Neural crest cell (in vitro differentiated cells): ENCODE results near the gene ACTG1. TPM values are rescaled to one million over a fixed set of nuclear protein-coding genes. Genes with fewer than 3 reads are reported as not detected.

Source experiments
- DNase-seq: peaks from one replicate; pipeline ENCODE4 v3.0.0; 2021; ENCODE audit warnings: low read depth, mixed read lengths, low spot score
- H3K27ac Mint-ChIP-seq: one replicate; pipeline ENCODE4 v1.8.0; 2021; ENCODE audit warnings: mild to moderate bottlenecking, mixed read lengths; ENCODE audit not compliant: unreplicated experiment
- H3K27me3 Mint-ChIP-seq: 2 replicates; pipeline ENCODE4 v1.8.0; 2021; ENCODE audit warnings: low read depth, mild to moderate bottlenecking, mixed read lengths
- H3K36me3 Mint-ChIP-seq: 2 replicates; pipeline ENCODE4 v1.8.0; 2021; ENCODE audit warnings: low read depth, mild to moderate bottlenecking, mixed read lengths
- H3K4me1 Mint-ChIP-seq: 2 replicates; pipeline ENCODE4 v1.8.0; 2021; ENCODE audit warnings: mixed read lengths
- H3K4me3 Mint-ChIP-seq: one replicate; pipeline ENCODE4 v1.8.0; 2021; ENCODE audit warnings: mild to moderate bottlenecking, mixed read lengths
- H3K9me3 Mint-ChIP-seq: 2 replicates; pipeline ENCODE4 v1.8.0; 2021; ENCODE audit warnings: mixed read lengths
- CTCF ChIP-seq: fragments of 200-600 bp; sonication (generic); conservative IDR thresholded peaks from 2 replicates; pipeline ENCODE4 v1.5.0; 2021; ENCODE audit warnings: antibody characterized with exemption, mild to moderate bottlenecking
- total RNA-seq: library from RNA; stranded (reverse); gene quantifications from 2 replicates; pipeline ENCODE4 v1.2.1, GENCODE V29; 2021

ACTG1 gene
- total RNA-seq, 1 donor from 2014 or later, result 4,235 TPM

- TF ChIP-seq CTCF, result no peak
- Mint-ChIP-seq H3K4me3 (peak overlapping the region; percentile 81), H3K4me1 (peaks cover 35% of the 10 kb centered on the region), H3K9me3 (no peaks in the 10 kb centered on the region), H3K27me3 (peaks cover 50% of the 10 kb centered on the region), H3K27ac (no peak overlapping the region), H3K36me3 (no peaks in the 10 kb centered on the region)
- DNase-seq, result no peak
Observed at GRCh38 chr17:81518785-81519283, 6.2 kb upstream of the ACTG1 start.

GRCh38 chr17:81518113-81518784 lies 5.7 kb upstream of the ACTG1 start:
- H3K9me3 Mint-ChIP-seq, result no peaks in the 10 kb centered on the region
- DNase-seq, result no peak
- peaks cover 38% of the 10 kb centered on the region for H3K4me1 Mint-ChIP-seq
- peak overlapping the region; percentile 81 for H3K4me3 Mint-ChIP-seq
- H3K27ac Mint-ChIP-seq, result no peak overlapping the region
- TF ChIP-seq CTCF, result no peak
- no peaks in the 10 kb centered on the region for H3K36me3 Mint-ChIP-seq
- H3K27me3 Mint-ChIP-seq, result peaks cover 54% of the 10 kb centered on the region

- H3K4me3 Mint-ChIP-seq, result peak overlapping the region; percentile 81
- H3K36me3 Mint-ChIP-seq, result no peaks in the 10 kb centered on the region
- no peak for TF ChIP-seq CTCF
- peaks cover 32% of the 10 kb centered on the region for H3K4me1 Mint-ChIP-seq
- no peaks in the 10 kb centered on the region for H3K9me3 Mint-ChIP-seq
- peaks cover 50% of the 10 kb centered on the region for H3K27me3 Mint-ChIP-seq
- DNase-seq, result no peak
- H3K27ac Mint-ChIP-seq, result no peak overlapping the region
Observed at GRCh38 chr17:81517339-81518112, 4.9 kb upstream of the ACTG1 start.

GRCh38 chr17:81517009-81517338 lies 4.4 kb upstream of the ACTG1 start:
- Mint-ChIP-seq H3K9me3 (no peaks in the 10 kb centered on the region), H3K36me3 (peaks cover 2% of the 10 kb centered on the region), H3K4me1 (peaks cover 32% of the 10 kb centered on the region), H3K4me3 (peak overlapping the region; percentile 92), H3K27ac (no peak overlapping the region), H3K27me3 (peaks cover 44% of the 10 kb centered on the region)
- no peak for TF ChIP-seq CTCF
- no peak for DNase-seq

- Mint-ChIP-seq H3K4me3 (peak overlapping the region; percentile 92), H3K27me3 (peaks cover 44% of the 10 kb centered on the region), H3K4me1 (peaks cover 34% of the 10 kb centered on the region), H3K27ac (no peak overlapping the region), H3K36me3 (peaks cover 7% of the 10 kb centered on the region), H3K9me3 (no peaks in the 10 kb centered on the region)
- DNase-seq, result no peak
- no peak for TF ChIP-seq CTCF
Observed at GRCh38 chr17:81516439-81516838, 3.8 kb upstream of the ACTG1 start.
